NCI-H2196 (cell line): ENCODE results near the gene CHSY3.

Source experiments
- DNase-seq: peaks from one replicate; lab custom pipeline; 2025; ENCODE audit not compliant: unreplicated experiment; lab: John Stamatoyannopoulos, UW

Gene CHSY3

GRCh38 chr5:129904102-129904666, at the start of gene CHSY3:
Gene CHSY3 (plus strand): TSS chr5:129904465.
- DNase-seq = peak; percentile 62

- DNase-seq = no peak
Observed at GRCh38 chr5:129856325-129856724, 47.9 kb upstream of the CHSY3 start.

- no peak for DNase-seq
Observed at GRCh38 chr5:129857116-129857515, 47.1 kb upstream of the CHSY3 start.

GRCh38 chr5:129858131-129858675, 46.1 kb upstream of the CHSY3 start:
- no peak for DNase-seq

- DNase-seq = no peak
Observed at GRCh38 chr5:129884322-129884721, 19.9 kb upstream of the CHSY3 start.

GRCh38 chr5:129899454-129899853, 4.8 kb upstream of the CHSY3 start:
- no peak for DNase-seq

- no peak for DNase-seq
Observed at GRCh38 chr5:129902816-129903215, 1.4 kb upstream of the CHSY3 start.

- DNase-seq = no peak
Observed at GRCh38 chr5:129903466-129904101, 681 bp upstream of the CHSY3 start.

GRCh38 chr5:129904667-129905472, 605 bp downstream of the CHSY3 start:
- no peak for DNase-seq

- no peak for DNase-seq
Observed at GRCh38 chr5:129905473-129906176, 1.4 kb downstream of the CHSY3 start.

- no peak for DNase-seq
Observed at GRCh38 chr5:129906177-129906887, 2.1 kb downstream of the CHSY3 start.

- DNase-seq = no peak
Observed at GRCh38 chr5:129909225-129909624, 5.0 kb downstream of the CHSY3 start.

GRCh38 chr5:129912601-129913255, 8.5 kb downstream of the CHSY3 start:
- DNase-seq = no peak

GRCh38 chr5:129915415-129915814, 11.2 kb downstream of the CHSY3 start:
- DNase-seq = no peak

- DNase-seq = no peak
Observed at GRCh38 chr5:129917224-129917623, 13.0 kb downstream of the CHSY3 start.

GRCh38 chr5:129921204-129921603, 16.9 kb downstream of the CHSY3 start:
- no peak for DNase-seq

- DNase-seq = no peak
Observed at GRCh38 chr5:129930221-129930620, 26.0 kb downstream of the CHSY3 start.

GRCh38 chr5:129935626-129936025, 31.4 kb downstream of the CHSY3 start:
- DNase-seq = no peak

- DNase-seq = no peak
Observed at GRCh38 chr5:129938077-129938476, 33.8 kb downstream of the CHSY3 start.

GRCh38 chr5:129943936-129944335, 39.7 kb downstream of the CHSY3 start:
- no peak for DNase-seq
